ENCODE data around the gene ATAD3B.

Gene ATAD3B

DNA sequence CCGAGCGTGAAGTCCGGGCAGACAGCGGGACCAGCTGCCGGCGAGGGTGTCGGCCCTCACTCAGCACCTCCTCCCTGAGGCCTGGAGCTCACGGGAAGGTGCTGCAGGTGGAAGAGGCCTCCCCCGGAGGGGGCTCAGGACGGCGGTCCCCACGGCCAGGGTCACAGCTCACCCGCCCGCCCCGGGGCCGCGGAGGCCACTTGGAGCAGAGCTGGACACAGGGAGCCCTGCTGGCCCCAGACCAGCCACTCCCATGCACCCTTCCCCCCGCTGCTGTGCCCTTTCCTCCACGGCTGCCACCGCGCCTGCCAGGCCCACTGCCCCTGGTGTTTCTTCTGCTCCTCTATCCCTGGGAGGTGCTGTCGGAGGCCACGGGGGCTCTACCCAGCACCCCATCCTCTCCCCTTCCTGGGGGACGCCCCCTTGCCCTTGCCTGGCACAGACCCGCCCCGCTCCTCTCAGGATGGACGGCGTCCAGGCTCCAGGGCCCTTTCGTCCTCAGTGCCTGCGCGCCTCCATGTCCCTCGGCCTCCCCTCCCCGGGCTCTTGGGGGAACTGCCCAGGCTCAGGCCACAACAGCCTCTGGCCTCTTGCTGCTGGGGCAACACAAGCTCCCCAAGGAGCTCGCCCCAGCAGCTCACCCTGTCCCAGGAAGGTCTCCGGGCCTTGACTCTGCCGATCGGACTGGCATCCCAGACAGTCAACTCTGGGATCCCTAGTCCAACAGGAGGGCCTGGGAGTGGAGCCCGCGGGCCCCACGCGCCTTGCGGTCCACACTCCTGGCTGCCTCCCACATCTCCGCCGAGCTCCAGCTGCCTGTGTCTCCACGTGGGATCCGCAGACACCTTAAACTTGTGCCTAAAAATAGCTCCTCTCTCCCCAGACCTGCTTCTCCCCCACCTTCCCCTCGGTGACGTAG is 64.7 kb downstream of the ATAD3B start:
- Histone ChIP-seq H3K36me3 (ENCODE audit: control insufficient read depth in 2 of 2, insufficient read depth in 1 of 2, low read length in 2 of 2) (peaks cover 0 to 56% of the 10 kb centered on the region in 2 experiments; a peak in 2 of 3 replicates), H3K4me1 (ENCODE audit: control insufficient read depth, insufficient read depth, low read length) (no peaks in the 10 kb centered on the region), H3K9me3 (ENCODE audit: control insufficient read depth, insufficient read depth, low read depth, low read length) (no peaks in the 10 kb centered on the region), H3K27ac (ENCODE audit: extremely low read depth, low read depth, low read length) (no peak overlapping the region), H3K4me3 (ENCODE audit: low read depth, low read length) (no peak overlapping the region)
- ChIA-PET CTCF (no interaction called here), POLR2A (interaction anchor here (0.5 to 0.8 kb wide), 3 partner anchors 48 to 134 kb away, joined by 3 read pairs; partner anchors contain the start of gene MIB2)
- TF ChIP-seq ZFHX2 (tag by site-specific recombination; conservative IDR thresholded peaks at IDR 0.05), result peak; percentile 33; the same call in 1 of the 2 replicates
- 0 out of 2 replicates have a peak, but pooled peaks have one; percentile 14 for TF ChIP-seq ZNF501 (tag by site-specific recombination; IDR thresholded peaks at IDR 0.05)
- TF ChIP-seq ZFP69B (tag by site-specific recombination; IDR thresholded peaks at IDR 0.05), result peak; percentile 71
- TF ChIP-seq, protein P1, sequence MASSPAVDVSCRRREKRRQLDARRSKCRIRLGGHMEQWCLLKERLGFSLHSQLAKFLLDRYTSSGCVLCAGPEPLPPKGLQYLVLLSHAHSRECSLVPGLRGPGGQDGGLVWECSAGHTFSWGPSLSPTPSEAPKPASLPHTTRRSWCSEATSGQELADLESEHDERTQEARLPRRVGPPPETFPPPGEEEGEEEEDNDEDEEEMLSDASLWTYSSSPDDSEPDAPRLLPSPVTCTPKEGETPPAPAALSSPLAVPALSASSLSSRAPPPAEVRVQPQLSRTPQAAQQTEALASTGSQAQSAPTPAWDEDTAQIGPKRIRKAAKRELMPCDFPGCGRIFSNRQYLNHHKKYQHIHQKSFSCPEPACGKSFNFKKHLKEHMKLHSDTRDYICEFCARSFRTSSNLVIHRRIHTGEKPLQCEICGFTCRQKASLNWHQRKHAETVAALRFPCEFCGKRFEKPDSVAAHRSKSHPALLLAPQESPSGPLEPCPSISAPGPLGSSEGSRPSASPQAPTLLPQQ (tag by site-specific recombination; IDR thresholded peaks at IDR 0.05), result peak; percentile 81
- 0 out of 2 replicates have a peak, but pooled peaks have one; percentile 41 for TF ChIP-seq BCL11A (tag by site-specific recombination; IDR thresholded peaks at IDR 0.05; ENCODE audit: low read depth)
- no peak for TF ChIP-seq ZBTB21 (tag by site-specific recombination; IDR thresholded peaks at IDR 0.05)
- peak; percentile 58 for TF ChIP-seq GLIS1 (tag by site-specific recombination; IDR thresholded peaks at IDR 0.05)
- TF ChIP-seq EGR2 (tag by site-specific recombination; IDR thresholded peaks at IDR 0.05; ENCODE audit: low read depth), result peak; percentile 42; the same call in 1 of the 2 replicates
- TF ChIP-seq ZNF335 (tag by site-specific recombination; conservative IDR thresholded peaks at IDR 0.05), result no peak
- TF ChIP-seq SCRT1 (tag by site-specific recombination; IDR thresholded peaks at IDR 0.05; ENCODE audit: borderline replicate concordance), result no peak
- TF ChIP-seq, protein P2, sequence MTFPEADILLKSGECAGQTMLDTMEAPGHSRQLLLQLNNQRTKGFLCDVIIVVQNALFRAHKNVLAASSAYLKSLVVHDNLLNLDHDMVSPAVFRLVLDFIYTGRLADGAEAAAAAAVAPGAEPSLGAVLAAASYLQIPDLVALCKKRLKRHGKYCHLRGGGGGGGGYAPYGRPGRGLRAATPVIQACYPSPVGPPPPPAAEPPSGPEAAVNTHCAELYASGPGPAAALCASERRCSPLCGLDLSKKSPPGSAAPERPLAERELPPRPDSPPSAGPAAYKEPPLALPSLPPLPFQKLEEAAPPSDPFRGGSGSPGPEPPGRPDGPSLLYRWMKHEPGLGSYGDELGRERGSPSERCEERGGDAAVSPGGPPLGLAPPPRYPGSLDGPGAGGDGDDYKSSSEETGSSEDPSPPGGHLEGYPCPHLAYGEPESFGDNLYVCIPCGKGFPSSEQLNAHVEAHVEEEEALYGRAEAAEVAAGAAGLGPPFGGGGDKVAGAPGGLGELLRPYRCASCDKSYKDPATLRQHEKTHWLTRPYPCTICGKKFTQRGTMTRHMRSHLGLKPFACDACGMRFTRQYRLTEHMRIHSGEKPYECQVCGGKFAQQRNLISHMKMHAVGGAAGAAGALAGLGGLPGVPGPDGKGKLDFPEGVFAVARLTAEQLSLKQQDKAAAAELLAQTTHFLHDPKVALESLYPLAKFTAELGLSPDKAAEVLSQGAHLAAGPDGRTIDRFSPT (tag by site-specific recombination; IDR thresholded peaks at IDR 0.05), result peak; percentile 76
- no peak for TF ChIP-seq SP7 (tag by site-specific recombination; IDR thresholded peaks at IDR 0.05)
- peak; percentile 60 for TF ChIP-seq ZBTB17 (tag by site-specific recombination; IDR thresholded peaks at IDR 0.05)
- 0 out of 2 replicates have a peak, but pooled peaks have one; percentile 42 for TF ChIP-seq ZNF600 (tag by site-specific recombination; IDR thresholded peaks at IDR 0.05)
- peak; percentile 31; the same call in 1 of the 2 replicates for TF ChIP-seq GLIS2 (tag by site-specific recombination; IDR thresholded peaks at IDR 0.05)
- TF ChIP-seq, protein P3, sequence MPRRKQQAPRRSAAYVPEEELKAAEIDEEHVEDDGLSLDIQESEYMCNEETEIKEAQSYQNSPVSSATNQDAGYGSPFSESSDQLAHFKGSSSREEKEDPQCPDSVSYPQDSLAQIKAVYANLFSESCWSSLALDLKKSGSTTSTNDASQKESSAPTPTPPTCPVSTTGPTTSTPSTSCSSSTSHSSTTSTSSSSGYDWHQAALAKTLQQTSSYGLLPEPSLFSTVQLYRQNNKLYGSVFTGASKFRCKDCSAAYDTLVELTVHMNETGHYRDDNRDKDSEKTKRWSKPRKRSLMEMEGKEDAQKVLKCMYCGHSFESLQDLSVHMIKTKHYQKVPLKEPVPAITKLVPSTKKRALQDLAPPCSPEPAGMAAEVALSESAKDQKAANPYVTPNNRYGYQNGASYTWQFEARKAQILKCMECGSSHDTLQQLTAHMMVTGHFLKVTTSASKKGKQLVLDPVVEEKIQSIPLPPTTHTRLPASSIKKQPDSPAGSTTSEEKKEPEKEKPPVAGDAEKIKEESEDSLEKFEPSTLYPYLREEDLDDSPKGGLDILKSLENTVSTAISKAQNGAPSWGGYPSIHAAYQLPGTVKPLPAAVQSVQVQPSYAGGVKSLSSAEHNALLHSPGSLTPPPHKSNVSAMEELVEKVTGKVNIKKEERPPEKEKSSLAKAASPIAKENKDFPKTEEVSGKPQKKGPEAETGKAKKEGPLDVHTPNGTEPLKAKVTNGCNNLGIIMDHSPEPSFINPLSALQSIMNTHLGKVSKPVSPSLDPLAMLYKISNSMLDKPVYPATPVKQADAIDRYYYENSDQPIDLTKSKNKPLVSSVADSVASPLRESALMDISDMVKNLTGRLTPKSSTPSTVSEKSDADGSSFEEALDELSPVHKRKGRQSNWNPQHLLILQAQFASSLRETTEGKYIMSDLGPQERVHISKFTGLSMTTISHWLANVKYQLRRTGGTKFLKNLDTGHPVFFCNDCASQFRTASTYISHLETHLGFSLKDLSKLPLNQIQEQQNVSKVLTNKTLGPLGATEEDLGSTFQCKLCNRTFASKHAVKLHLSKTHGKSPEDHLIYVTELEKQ (tag by site-specific recombination; IDR thresholded peaks at IDR 0.05; ENCODE audit: borderline replicate concordance), result no peak
- peak; percentile 77 for TF ChIP-seq BCL11B (tag by site-specific recombination; IDR thresholded peaks at IDR 0.05; ENCODE audit: low read depth)
- peak; percentile 71 for TF ChIP-seq WT1 (tag by site-specific recombination; IDR thresholded peaks at IDR 0.05)
- no peak for TF ChIP-seq ZNF248 (tag by site-specific recombination; IDR thresholded peaks at IDR 0.05)

Data from HEK293 (cell line).